ENCODE measurements around the gene SLC22A16. TPM values are rescaled to one million over a fixed set of nuclear protein-coding genes. Genes with fewer than 3 reads are reported as not detected.

Gene SLC22A16
- total and polyA plus RNA-seq, 4 donors: 0.63 to 1.3 (median 0.77) TPM

DNA sequence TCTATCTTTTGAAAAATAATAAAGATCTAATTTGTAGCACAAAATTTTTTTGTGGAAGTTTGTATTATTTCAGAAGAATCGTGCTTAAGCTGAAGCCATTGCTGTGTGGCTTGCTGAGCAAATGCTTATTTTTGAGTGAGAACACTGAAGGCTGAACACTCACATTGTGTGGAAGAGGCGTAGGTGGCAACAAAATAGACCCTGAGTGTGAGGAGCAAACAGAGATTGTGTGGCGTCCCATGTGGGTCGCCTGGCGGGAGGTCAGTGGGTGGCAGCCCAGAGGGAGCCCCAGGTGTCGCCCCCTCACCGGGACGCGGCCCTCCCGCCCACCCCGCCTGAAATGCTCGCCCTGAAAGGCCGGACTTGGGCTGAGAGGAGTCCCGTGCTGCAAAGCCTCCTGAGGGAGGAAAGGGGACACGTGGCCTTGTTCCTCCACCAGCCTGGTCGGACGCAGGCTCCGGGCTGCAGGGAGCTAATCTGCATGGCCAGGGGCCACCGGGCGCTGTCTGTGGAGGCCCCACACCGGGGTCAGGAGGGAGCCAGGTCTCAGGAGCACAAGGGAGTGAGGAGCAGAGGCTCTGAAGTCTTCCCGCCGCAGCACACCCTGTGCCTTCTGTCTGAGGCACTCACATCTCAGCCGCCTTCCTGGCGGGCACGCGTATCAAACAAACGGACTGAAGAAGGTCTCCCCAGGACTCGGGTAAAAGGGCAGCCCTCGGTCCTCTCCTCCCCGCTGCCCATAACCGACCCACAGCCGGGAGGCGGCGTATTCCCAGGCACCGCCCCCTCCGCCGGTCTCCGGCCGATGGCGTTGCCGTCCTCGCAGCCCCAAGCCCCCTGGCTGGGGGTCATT is 77.0 kb downstream of the SLC22A16 start:
- Histone ChIP-seq H3K4me3 (ENCODE audit: low read depth, low read length) (peak overlapping the region; percentile 31), H3K36me3 (ENCODE audit: control insufficient read depth, insufficient read depth, low read length) (no peaks in the 10 kb centered on the region), H3K27ac (ENCODE audit: low read depth, low read length) (no peak overlapping the region), H3K27me3 (ENCODE audit: control insufficient read depth, insufficient read depth, low read length) (no peaks in the 10 kb centered on the region), H3K4me1 (ENCODE audit: control insufficient read depth, insufficient read depth, low read length) (peaks cover 17% of the 10 kb centered on the region), H3K9me3 (ENCODE audit: control insufficient read depth, insufficient read depth, low read length) (no peaks in the 10 kb centered on the region)
- WGBS (ENCODE audit: insufficient coverage): 55% methylated on average over 43 of the region's 43 CpGs
- peak in 1 of 6 donors; percentile 24 for DNase-seq (ENCODE audit: low read depth in 4 of 6, low spot score in 6 of 6)

DNA sequence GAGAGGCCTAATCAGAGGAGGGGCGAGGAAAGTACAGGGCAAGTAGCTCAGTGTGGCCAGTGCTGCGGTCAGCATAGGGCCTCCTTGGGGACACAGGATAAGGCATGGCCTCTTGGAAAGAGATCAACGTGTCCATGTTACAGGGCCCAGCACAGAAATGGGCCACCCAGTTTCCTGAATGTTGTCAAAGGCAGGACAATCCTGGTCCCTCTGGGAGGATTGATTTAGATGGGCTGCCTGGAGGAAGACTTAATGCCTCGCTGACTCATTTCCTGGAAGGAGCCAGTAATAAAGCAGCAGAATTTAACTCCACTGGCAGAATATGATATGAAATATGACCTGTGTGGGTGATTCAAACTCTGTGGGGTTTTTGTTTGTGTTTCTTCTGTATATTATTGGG is 77.6 kb downstream of the SLC22A16 start:
- H3K27me3 ChIP-seq (ENCODE audit: control insufficient read depth, insufficient read depth, low read length): no peaks in the 10 kb centered on the region
- no peaks in the 10 kb centered on the region for H3K36me3 ChIP-seq (ENCODE audit: control insufficient read depth, insufficient read depth, low read length)
- no peak overlapping the region for H3K27ac ChIP-seq (ENCODE audit: low read depth, low read length)
- H3K4me3 ChIP-seq (ENCODE audit: low read depth, low read length): no peak overlapping the region
- H3K4me1 ChIP-seq (ENCODE audit: control insufficient read depth, insufficient read depth, low read length): peaks cover 17% of the 10 kb centered on the region
- 91% methylated on average over 4 of the region's 4 CpGs for WGBS (ENCODE audit: insufficient coverage)
- no peak for DNase-seq (ENCODE audit: low read depth in 4 of 6, low spot score in 6 of 6)
- H3K9me3 ChIP-seq (ENCODE audit: control insufficient read depth, insufficient read depth, low read length): no peaks in the 10 kb centered on the region

GRCh38 chr6:110395221-110395620 is 81.2 kb downstream of the SLC22A16 start:
- Histone ChIP-seq H3K27ac (ENCODE audit: low read depth, low read length) (no peak overlapping the region), H3K4me1 (ENCODE audit: control insufficient read depth, insufficient read depth, low read length) (peaks cover 15% of the 10 kb centered on the region), H3K36me3 (ENCODE audit: control insufficient read depth, insufficient read depth, low read length) (no peaks in the 10 kb centered on the region), H3K27me3 (ENCODE audit: control insufficient read depth, insufficient read depth, low read length) (no peaks in the 10 kb centered on the region), H3K4me3 (ENCODE audit: low read depth, low read length) (no peak overlapping the region), H3K9me3 (ENCODE audit: control insufficient read depth, insufficient read depth, low read length) (no peaks in the 10 kb centered on the region)
- 37% methylated on average over 4 of the region's 4 CpGs for WGBS (ENCODE audit: insufficient coverage)
- peak in 4 of 6 donors; percentile 30 to 82 (median 38) for DNase-seq (ENCODE audit: low read depth in 4 of 6, low spot score in 6 of 6)

- 75% methylated on average over 4 of the region's 4 CpGs for WGBS (ENCODE audit: insufficient coverage)
- no peak overlapping the region for H3K27ac ChIP-seq (ENCODE audit: low read depth, low read length)
Measured at GRCh38 chr6:110394409-110394808, 82.0 kb downstream of the SLC22A16 start.

GRCh38 chr6:110392727-110393126 is 83.7 kb downstream of the SLC22A16 start:
- no peak overlapping the region for H3K4me3 ChIP-seq (ENCODE audit: low read depth, low read length)
- DNase-seq (ENCODE audit: low read depth in 4 of 6, low spot score in 6 of 6): no peak
- peaks cover 5% of the 10 kb centered on the region for H3K4me1 ChIP-seq (ENCODE audit: control insufficient read depth, insufficient read depth, low read length)
- no peaks in the 10 kb centered on the region for H3K27me3 ChIP-seq (ENCODE audit: control insufficient read depth, insufficient read depth, low read length)
- no peaks in the 10 kb centered on the region for H3K9me3 ChIP-seq (ENCODE audit: control insufficient read depth, insufficient read depth, low read length)
- no peak overlapping the region for H3K27ac ChIP-seq (ENCODE audit: low read depth, low read length)
- H3K36me3 ChIP-seq (ENCODE audit: control insufficient read depth, insufficient read depth, low read length): no peaks in the 10 kb centered on the region
- WGBS (ENCODE audit: insufficient coverage): 78% methylated on average over 9 of the region's 9 CpGs

More at GRCh38 chr6:110394409-110394808, 82.0 kb downstream of the SLC22A16 start:
- H3K4me3 ChIP-seq (ENCODE audit: low read depth, low read length): no peak overlapping the region
- H3K36me3 ChIP-seq (ENCODE audit: control insufficient read depth, insufficient read depth, low read length): no peaks in the 10 kb centered on the region
- no peaks in the 10 kb centered on the region for H3K27me3 ChIP-seq (ENCODE audit: control insufficient read depth, insufficient read depth, low read length)
- DNase-seq (ENCODE audit: low read depth in 4 of 6, low spot score in 6 of 6): no peak
- H3K4me1 ChIP-seq (ENCODE audit: control insufficient read depth, insufficient read depth, low read length): peaks cover 6% of the 10 kb centered on the region
- no peaks in the 10 kb centered on the region for H3K9me3 ChIP-seq (ENCODE audit: control insufficient read depth, insufficient read depth, low read length)

DNA sequence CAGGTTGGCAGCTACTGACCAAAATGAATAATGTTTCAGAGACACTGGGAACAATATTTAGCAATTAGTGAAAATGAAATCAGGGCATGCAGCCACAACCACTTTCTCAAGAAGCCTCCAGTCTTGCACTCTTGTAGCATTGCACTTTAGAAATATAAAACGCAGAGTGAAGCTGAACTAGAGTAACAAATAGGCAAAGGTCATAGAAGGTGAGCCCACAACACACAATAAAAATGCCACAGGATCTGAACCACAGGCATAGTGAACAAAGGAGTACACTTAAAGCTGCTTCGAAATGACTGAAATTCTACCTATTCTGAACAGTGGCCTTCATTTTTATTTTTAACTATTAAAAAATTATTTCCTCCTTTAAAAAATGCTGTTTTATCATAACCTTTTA is 86.0 kb downstream of the SLC22A16 start:
- H3K27me3 ChIP-seq (ENCODE audit: control insufficient read depth, insufficient read depth, low read length): no peaks in the 10 kb centered on the region
- H3K27ac ChIP-seq (ENCODE audit: low read depth, low read length): no peak overlapping the region
- WGBS (ENCODE audit: insufficient coverage): no CpG with 5 or more reads among the region's 2 CpGs
- H3K4me3 ChIP-seq (ENCODE audit: low read depth, low read length): no peak overlapping the region
- H3K9me3 ChIP-seq (ENCODE audit: control insufficient read depth, insufficient read depth, low read length): no peaks in the 10 kb centered on the region
- H3K36me3 ChIP-seq (ENCODE audit: control insufficient read depth, insufficient read depth, low read length): no peaks in the 10 kb centered on the region
- no peaks in the 10 kb centered on the region for H3K4me1 ChIP-seq (ENCODE audit: control insufficient read depth, insufficient read depth, low read length)
- DNase-seq (ENCODE audit: low read depth in 4 of 6, low spot score in 6 of 6): peak in 1 of 6 donors; percentile 20

GRCh38 chr6:110389689-110390382 is 86.6 kb downstream of the SLC22A16 start:
- Histone ChIP-seq H3K27me3 (ENCODE audit: control insufficient read depth, insufficient read depth, low read length) (no peaks in the 10 kb centered on the region), H3K4me1 (ENCODE audit: control insufficient read depth, insufficient read depth, low read length) (no peaks in the 10 kb centered on the region), H3K4me3 (ENCODE audit: low read depth, low read length) (no peak overlapping the region), H3K9me3 (ENCODE audit: control insufficient read depth, insufficient read depth, low read length) (no peaks in the 10 kb centered on the region), H3K27ac (ENCODE audit: low read depth, low read length) (no peak overlapping the region), H3K36me3 (ENCODE audit: control insufficient read depth, insufficient read depth, low read length) (no peaks in the 10 kb centered on the region)
- WGBS (ENCODE audit: insufficient coverage): 67% methylated on average over 1 of the region's 4 CpGs
- no peak for DNase-seq (ENCODE audit: low read depth in 4 of 6, low spot score in 6 of 6)

DNA sequence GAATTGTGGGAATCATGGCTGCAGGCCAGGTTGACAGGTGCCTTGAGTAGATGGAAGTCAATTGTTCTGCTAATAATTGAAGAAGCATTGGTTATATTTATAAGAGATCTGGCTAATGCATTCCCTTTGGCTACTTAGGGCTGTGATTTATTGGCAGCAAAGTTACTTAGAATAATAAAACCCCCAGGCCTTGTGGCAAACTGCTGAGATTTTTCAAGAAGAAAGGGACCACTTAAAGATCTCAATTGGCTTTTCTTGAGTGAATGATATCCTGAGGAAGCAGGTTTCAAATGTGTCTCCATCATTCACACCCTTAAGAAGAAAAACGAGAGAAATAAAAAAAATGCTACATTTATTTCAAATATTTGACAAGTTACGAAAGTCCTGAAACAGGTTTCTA is 88.4 kb downstream of the SLC22A16 start:
- no peaks in the 10 kb centered on the region for H3K4me1 ChIP-seq (ENCODE audit: control insufficient read depth, insufficient read depth, low read length)
- no peak overlapping the region for H3K27ac ChIP-seq (ENCODE audit: low read depth, low read length)
- DNase-seq (ENCODE audit: low read depth in 4 of 6, low spot score in 6 of 6): peak in 1 of 6 donors; percentile 19
- no peaks in the 10 kb centered on the region for H3K27me3 ChIP-seq (ENCODE audit: control insufficient read depth, insufficient read depth, low read length)
- H3K36me3 ChIP-seq (ENCODE audit: control insufficient read depth, insufficient read depth, low read length): no peaks in the 10 kb centered on the region
- H3K4me3 ChIP-seq (ENCODE audit: low read depth, low read length): no peak overlapping the region
- H3K9me3 ChIP-seq (ENCODE audit: control insufficient read depth, insufficient read depth, low read length): no peaks in the 10 kb centered on the region
- WGBS (ENCODE audit: insufficient coverage): no CpG with 5 or more reads among the region's 2 CpGs

- Histone ChIP-seq H3K9me3 (ENCODE audit: control insufficient read depth, insufficient read depth, low read length) (no peaks in the 10 kb centered on the region), H3K4me3 (ENCODE audit: low read depth, low read length) (no peak overlapping the region), H3K27ac (ENCODE audit: low read depth, low read length) (no peak overlapping the region), H3K36me3 (ENCODE audit: control insufficient read depth, insufficient read depth, low read length) (no peaks in the 10 kb centered on the region), H3K27me3 (ENCODE audit: control insufficient read depth, insufficient read depth, low read length) (no peaks in the 10 kb centered on the region), H3K4me1 (ENCODE audit: control insufficient read depth, insufficient read depth, low read length) (no peaks in the 10 kb centered on the region)
- no peak for DNase-seq (ENCODE audit: low read depth in 4 of 6, low spot score in 6 of 6)
- WGBS (ENCODE audit: insufficient coverage): no CpG with 5 or more reads among the region's 1 CpG
Measured at GRCh38 chr6:110385458-110385863, 91.0 kb downstream of the SLC22A16 start.

Measured in spinal cord (tissue), 10 donors.